Suprapubic skin (tissue), 4 donors: Measurements from ENCODE around the gene SERF2.
"Not testable (repeated sequence)": the region's sequence is repeated elsewhere in the genome, so short reads cannot be mapped to it uniquely, and the experiment has no call there.

Source experiments
- POLR2A ChIP-seq, 2 donors: fragments of 450-650 bp; IDR thresholded peaks; one replicate each; pipeline ENCODE4 v1.6.1; 2017; ENCODE audit warnings: antibody characterized with exemption in 2 of 2, mild to moderate bottlenecking in 2 of 2, moderate library complexity in 2 of 2
- POLR2AphosphoS5 ChIP-seq, 3 donors: sonication (generic); formaldehyde crosslinking; IDR thresholded peaks; one replicate each; pipeline ENCODE4 v1.6.1; 2017; ENCODE audit warnings: antibody characterized with exemption in 3 of 3
- TF ChIP-seq, protein P1 (sequence below), 2 donors: fragments of 200-600 bp in 1 of 2; fragments of 450-650 bp in 1 of 2; sonication (generic) in 1 of 2; IDR thresholded peaks; one replicate each; pipeline ENCODE4 v1.5.1; 2016 to 2019; ENCODE audit warnings: antibody characterized with exemption in 2 of 2, mild to moderate bottlenecking in 1 of 2, moderate library complexity in 1 of 2

DNA sequence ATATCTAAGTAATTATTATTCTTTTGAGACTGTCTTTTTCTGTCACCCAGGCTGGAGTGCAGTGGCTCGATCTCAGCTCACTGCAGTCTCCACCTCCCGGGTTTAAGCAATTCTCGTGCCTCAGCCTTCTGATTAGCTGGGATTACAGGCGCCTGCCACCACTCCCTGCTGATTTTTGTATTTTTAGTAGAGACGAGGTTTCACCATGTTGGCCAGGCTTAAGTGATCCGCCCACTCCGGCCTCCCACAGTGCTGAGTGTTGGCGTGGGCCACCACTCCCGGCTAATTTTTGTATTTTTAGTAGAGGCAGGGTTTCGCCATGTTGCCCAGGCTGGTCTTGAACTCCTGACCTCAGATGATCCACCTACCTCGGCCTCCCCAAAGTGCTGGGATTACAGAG is 33.2 kb downstream of the SERF2 start:
- not testable (repeated sequence) for TF ChIP-seq POLR2A, POLR2AphosphoS5 (IDR thresholded peaks at IDR 0.05)
- TF ChIP-seq, protein P1, sequence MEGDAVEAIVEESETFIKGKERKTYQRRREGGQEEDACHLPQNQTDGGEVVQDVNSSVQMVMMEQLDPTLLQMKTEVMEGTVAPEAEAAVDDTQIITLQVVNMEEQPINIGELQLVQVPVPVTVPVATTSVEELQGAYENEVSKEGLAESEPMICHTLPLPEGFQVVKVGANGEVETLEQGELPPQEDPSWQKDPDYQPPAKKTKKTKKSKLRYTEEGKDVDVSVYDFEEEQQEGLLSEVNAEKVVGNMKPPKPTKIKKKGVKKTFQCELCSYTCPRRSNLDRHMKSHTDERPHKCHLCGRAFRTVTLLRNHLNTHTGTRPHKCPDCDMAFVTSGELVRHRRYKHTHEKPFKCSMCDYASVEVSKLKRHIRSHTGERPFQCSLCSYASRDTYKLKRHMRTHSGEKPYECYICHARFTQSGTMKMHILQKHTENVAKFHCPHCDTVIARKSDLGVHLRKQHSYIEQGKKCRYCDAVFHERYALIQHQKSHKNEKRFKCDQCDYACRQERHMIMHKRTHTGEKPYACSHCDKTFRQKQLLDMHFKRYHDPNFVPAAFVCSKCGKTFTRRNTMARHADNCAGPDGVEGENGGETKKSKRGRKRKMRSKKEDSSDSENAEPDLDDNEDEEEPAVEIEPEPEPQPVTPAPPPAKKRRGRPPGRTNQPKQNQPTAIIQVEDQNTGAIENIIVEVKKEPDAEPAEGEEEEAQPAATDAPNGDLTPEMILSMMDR (IDR thresholded peaks at IDR 0.05), result not testable (repeated sequence)
